ENCODE results near the gene PM20D2.

Gene PM20D2

DNA sequence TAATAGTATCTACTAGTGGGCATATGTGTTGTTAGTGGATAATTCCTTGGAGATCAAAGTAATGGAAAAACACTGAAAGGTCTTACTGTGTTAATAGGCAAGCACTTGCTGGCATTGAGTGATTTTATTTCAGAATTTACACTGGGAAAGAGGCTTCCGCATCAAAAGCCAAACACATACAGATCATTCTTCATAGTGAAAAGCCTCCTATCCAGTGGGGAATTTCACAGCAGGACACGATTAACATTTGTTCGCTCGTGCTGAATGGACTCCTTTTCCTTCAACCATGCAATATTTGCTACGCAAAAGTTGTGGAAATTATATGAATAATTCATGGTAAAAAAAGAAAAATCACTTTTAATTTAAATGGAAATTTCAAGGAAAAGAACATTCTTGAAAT is 44.9 kb downstream of the PM20D2 start:
- no peak for TF ChIP-seq ZFX (IDR thresholded peaks at IDR 0.05; ENCODE audit: borderline replicate concordance)
- TF ChIP-seq, protein P1, sequence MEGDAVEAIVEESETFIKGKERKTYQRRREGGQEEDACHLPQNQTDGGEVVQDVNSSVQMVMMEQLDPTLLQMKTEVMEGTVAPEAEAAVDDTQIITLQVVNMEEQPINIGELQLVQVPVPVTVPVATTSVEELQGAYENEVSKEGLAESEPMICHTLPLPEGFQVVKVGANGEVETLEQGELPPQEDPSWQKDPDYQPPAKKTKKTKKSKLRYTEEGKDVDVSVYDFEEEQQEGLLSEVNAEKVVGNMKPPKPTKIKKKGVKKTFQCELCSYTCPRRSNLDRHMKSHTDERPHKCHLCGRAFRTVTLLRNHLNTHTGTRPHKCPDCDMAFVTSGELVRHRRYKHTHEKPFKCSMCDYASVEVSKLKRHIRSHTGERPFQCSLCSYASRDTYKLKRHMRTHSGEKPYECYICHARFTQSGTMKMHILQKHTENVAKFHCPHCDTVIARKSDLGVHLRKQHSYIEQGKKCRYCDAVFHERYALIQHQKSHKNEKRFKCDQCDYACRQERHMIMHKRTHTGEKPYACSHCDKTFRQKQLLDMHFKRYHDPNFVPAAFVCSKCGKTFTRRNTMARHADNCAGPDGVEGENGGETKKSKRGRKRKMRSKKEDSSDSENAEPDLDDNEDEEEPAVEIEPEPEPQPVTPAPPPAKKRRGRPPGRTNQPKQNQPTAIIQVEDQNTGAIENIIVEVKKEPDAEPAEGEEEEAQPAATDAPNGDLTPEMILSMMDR (IDR thresholded peaks at IDR 0.05): no peak
- H3K27ac ChIP-seq: no peak overlapping the region

DNA sequence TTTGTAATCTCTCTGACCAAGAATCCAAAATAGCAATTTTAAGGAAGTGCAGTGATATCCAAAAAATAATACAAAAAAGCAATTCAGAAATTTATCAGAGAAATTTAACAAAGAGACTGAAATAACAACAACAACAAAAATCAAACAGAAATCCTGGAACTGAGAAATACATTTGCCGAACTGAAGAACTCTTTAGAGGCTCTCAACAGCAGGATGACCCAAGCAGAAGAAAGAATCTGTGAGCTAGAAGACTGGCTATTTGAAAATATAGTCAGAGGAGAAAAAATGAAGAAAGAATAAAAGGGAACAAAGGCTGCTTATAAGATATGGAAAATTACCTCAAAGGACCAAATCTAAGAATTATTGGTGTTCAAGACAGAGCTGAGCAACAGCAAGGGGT is 48.7 kb downstream of the PM20D2 start:
- no peak for TF ChIP-seq ZFX (IDR thresholded peaks at IDR 0.05; ENCODE audit: borderline replicate concordance)
- TF ChIP-seq, protein P1 (IDR thresholded peaks at IDR 0.05): no peak
- no peak overlapping the region for H3K27ac ChIP-seq

DNA sequence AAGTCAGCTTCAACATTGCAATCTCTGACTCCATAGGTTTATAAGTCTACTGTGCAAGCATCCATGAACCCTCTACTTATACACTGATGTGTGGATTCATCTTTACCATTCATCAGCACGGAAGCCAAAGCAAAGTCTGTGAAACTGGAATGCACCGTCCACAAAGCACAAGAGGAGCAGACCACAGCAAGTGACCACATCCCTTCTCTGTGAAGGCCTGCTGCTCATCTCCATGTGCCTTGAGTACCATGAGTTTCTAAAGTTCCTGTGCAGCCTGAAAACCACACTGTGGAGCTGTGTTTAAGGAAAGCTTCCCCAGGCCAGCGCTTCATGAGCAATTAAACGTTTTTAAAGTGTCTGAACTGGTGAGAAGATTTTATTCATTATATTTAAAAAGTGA is 51.3 kb downstream of the PM20D2 start:
- no peak for TF ChIP-seq ZFX (IDR thresholded peaks at IDR 0.05; ENCODE audit: borderline replicate concordance)
- TF ChIP-seq, protein P1 (IDR thresholded peaks at IDR 0.05): no peak
- no peak overlapping the region for H3K27ac ChIP-seq

DNA sequence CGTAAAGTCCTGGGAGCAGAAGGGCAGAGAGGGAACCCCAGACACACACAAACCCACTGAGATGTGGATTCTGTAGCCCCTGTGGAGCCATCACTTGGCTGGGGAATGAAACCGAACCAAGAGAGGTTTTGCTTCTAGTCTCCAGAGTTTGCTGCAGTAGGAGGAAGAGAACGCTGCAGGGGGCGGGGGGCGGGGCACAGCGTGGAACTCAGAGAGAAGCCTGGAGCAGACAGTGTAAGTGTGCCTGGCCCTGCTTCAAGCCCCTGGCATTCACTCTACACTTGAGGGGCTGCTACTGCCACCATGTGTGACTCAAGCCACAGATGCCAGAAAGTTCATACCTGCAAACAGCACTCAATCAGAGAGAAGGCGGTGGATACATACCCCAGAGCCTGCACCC is 52.4 kb downstream of the PM20D2 start:
- no peak overlapping the region for H3K27ac ChIP-seq
- TF ChIP-seq, protein P1 (IDR thresholded peaks at IDR 0.05): no peak
- TF ChIP-seq ZFX (IDR thresholded peaks at IDR 0.05; ENCODE audit: borderline replicate concordance): no peak

DNA sequence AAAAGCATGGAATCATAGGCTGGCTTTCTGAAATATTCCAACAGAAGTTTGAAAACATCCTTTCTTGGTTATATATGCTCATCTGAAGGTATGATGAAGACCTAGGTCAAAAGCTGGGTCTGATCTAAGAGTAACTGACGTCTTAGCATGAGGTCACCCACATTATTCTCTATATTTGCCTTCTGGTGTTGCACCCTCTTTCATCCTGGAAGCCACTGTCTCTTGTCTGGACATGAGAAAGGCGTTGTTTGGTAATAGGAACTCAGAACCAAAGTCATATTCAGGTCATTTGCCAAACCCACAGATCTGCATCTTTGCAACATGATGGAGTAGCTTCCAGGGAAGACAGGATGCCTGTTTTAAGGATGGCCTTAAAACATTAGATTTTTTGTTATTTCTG is 53.7 kb downstream of the PM20D2 start:
- TF ChIP-seq ZFX (IDR thresholded peaks at IDR 0.05; ENCODE audit: borderline replicate concordance): no peak
- TF ChIP-seq, protein P1 (IDR thresholded peaks at IDR 0.05): no peak

DNA sequence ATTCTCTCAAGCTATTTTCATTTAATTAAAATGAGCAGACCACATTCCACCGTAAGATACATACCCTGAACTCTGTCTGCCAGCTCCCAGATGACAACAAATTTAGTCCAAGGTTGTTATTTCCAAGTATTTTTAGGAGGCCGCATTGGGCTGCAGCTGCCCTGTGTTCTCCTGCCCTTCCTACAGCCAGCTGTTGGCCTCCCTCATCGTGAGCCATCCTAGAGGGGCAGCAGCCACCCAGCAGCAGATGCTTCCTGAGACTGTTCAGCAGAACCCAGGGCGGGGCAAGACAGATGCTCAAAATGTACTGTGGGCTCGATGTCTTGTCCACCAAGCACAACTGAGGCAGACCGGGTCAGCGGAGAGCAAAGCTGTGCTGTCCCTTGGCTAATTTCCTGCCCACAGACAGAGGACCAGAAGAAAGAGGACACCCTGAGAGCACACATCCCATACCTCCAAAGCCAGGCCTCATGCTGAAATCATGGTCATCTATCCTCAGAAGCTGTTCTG is 54.9 kb downstream of the PM20D2 start:
- TF ChIP-seq ZFX (IDR thresholded peaks at IDR 0.05; ENCODE audit: borderline replicate concordance): no peak
- TF ChIP-seq, protein P1 (IDR thresholded peaks at IDR 0.05): no peak
- H3K27ac ChIP-seq: no peak overlapping the region

More for the DNA sequence above, 53.7 kb downstream of the PM20D2 start:
- H3K27ac ChIP-seq: no peak overlapping the region

DNA sequence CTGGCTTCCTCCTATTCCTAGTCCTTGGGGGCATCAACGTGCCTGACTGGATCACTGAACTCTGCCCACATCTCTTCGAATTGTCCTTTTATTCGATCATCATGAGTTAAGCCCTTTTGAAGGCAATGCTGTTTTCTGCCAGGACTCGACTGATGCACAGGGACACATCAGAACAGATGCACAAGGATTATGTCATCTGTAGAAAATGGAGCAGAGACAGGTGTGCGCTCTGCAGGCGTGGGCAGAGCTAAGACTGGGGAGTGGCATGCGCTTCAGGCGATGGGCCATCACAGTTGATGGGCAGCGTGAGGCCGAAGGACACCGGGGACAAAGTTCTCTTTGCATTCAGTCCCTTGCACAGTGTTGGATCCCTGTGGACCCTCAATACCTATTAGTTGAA is 58.2 kb downstream of the PM20D2 start:
- H3K27ac ChIP-seq: no peak overlapping the region
- TF ChIP-seq ZFX (IDR thresholded peaks at IDR 0.05; ENCODE audit: borderline replicate concordance): no peak
- TF ChIP-seq, protein P1 (IDR thresholded peaks at IDR 0.05): no peak
